ENCODE results near the gene YEATS2.

The YEATS2 gene

DNA sequence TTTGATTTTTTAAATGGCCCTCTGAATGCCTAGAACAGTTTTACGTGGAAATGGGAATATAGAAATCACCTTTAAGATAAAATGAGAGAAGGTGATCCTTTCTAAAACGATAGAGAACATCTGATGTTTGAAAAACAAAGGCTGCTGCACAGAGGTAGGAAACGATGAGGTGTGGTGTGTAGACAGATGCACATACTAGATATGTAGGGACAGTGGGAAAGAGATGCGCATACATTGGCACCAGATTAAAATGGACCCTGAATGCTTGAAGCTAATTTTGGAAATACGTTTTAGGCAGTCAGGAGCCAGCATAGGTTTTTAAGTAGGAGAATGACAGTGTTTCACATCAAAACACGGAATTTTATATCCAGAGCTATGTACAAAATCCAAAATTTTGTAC, 98.8 kb downstream of the YEATS2 start:
- H3K27ac ChIP-seq: no peak overlapping the region
- no peak for DNase-seq (ENCODE audit: low spot score)
- TF ChIP-seq CTCF (conservative IDR thresholded peaks at IDR 0.05; ENCODE audit: low read depth): no peak
- ChIA-PET POLR2A (ENCODE audit: low non-redundant PET) (no interaction called here), CTCF (no interaction called here)

DNA sequence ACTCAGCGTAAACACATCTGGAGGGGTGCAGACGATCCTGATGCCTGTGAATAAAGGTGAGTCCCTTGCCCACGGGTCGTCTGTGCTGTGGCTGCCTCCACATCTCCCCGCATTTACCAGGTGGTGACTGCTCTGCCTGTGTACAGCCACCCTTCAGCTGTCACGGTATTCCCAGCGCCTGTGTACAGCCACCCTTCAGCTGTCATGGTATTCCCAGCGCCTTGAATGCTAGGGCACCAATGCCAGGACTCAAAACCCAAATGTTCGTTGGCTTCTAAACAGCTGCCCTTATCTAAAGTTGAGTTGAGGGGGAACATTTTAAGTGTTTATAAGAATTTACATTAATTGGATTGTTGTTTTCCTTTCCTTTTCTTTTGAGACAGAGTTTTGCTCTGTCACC, 100.4 kb downstream of the YEATS2 start:
- DNase-seq (ENCODE audit: low spot score): no peak
- no peak for TF ChIP-seq CTCF (conservative IDR thresholded peaks at IDR 0.05; ENCODE audit: low read depth)
- no peak overlapping the region for H3K27ac ChIP-seq
- POLR2A ChIA-PET (ENCODE audit: low non-redundant PET): no interaction called here
- CTCF ChIA-PET: interaction anchor here (0.6 kb wide), 2 partner anchors 348 to 888 kb away, joined by 3 to 4 read pairs; no protein-coding TSS in a partner anchor

DNA sequence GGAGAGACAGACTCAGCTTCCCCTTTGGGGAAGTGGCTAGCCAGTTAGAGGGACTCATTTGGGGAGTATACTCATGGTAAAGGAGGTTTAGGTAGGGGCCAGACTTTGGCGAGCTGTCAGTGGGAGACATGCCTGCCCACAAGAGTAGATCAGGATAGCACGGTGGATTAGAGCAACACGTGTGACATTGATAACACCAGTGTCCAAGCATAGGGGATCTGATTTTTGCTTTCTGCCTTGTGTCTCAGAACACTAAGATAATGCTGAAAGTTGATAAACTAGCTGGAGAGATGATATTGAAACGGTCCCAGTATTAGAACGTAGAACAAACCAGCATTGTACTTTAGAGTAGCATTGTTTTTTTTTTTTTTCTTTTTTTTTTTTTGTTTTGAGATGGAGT, 101.9 kb downstream of the YEATS2 start:
- no peak overlapping the region for H3K27ac ChIP-seq
- TF ChIP-seq CTCF (conservative IDR thresholded peaks at IDR 0.05; ENCODE audit: low read depth): no peak
- no peak for DNase-seq (ENCODE audit: low spot score)
- POLR2A ChIA-PET (ENCODE audit: low non-redundant PET): no interaction called here
- CTCF ChIA-PET: interaction anchor here (0.6 kb wide), 2 partner anchors 21 to 32 kb away, joined by 3 read pairs; no protein-coding TSS in a partner anchor

GRCh38 chr3:183800243-183800863, 102.8 kb downstream of the YEATS2 start:
- no peak overlapping the region for H3K27ac ChIP-seq
- POLR2A ChIA-PET (ENCODE audit: low non-redundant PET): no interaction called here

DNA sequence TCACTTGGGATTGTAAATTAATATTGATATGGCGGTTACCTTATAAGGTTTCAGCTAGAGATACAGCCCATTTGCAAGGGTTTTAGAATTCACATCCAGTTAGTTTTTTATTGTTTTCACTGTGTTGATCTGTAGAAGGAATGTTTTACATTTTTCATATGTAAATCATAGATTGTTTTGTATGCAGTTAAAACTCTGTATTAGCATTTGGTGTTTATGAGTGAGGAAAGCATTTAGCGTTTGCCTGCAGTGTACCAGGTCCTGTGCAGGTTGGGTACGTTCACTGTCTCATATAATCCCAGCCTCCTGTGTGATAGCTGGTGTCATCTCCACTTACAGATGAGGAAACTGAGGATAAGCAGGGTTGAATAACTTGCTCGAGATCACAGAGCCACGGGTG, 104.0 kb downstream of the YEATS2 start:
- CTCF ChIA-PET: interaction anchor here (1.2 kb wide), 1 partner anchor 83 kb away, joined by 3 read pairs; the partner anchor contains the start of gene PARL
- TF ChIP-seq CTCF (conservative IDR thresholded peaks at IDR 0.05; ENCODE audit: low read depth): no peak
- no peak for DNase-seq (ENCODE audit: low spot score)
- POLR2A ChIA-PET (ENCODE audit: low non-redundant PET): no interaction called here
- H3K27ac ChIP-seq: no peak overlapping the region

More at GRCh38 chr3:183800243-183800863, 102.8 kb downstream of the YEATS2 start:
- CTCF ChIA-PET: interaction anchor here (0.6 to 0.9 kb wide), 2 partner anchors 11 to 331 kb away, joined by 3 to 4 read pairs; no protein-coding TSS in a partner anchor
- DNase-seq (ENCODE audit: low spot score): no peak
- no peak for TF ChIP-seq CTCF (conservative IDR thresholded peaks at IDR 0.05; ENCODE audit: low read depth)

DNA sequence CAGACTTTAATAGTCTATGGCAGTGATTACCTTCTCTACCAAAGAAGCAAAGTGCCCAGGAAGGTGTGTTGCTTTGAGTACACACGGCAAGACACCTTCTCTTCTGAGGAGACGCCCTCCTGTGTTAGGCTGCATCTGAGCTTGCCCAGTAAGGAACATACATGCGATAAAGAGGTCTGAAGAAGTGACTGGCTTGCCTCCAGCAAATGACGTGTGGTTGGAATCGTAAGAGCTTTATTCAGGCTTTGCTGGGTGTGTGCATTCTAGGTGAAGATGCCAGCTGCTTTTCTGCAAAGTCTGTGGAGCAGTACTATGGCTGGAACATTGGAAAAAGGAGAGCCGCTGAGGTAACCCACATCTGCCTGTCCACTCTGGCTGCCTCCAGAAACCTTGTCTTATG, 105.4 kb downstream of the YEATS2 start:
- POLR2A ChIA-PET (ENCODE audit: low non-redundant PET): no interaction called here
- TF ChIP-seq CTCF (conservative IDR thresholded peaks at IDR 0.05; ENCODE audit: low read depth): no peak
- CTCF ChIA-PET: no interaction called here
- H3K27ac ChIP-seq: no peak overlapping the region
- no peak for DNase-seq (ENCODE audit: low spot score)

Measured in RWPE1 (cell line).